Gastrocnemius medialis (tissue), 4 donors: ENCODE measurements around the gene IFIT3. TPM values are rescaled to one million over a fixed set of nuclear protein-coding genes. Genes with fewer than 3 reads are reported as not detected.

ENCODE experiments used
- ATAC-seq, 2 donors: fragments of 150-250 bp; one replicate each; pipeline ENCODE4 v1.9.1; 2016
- DNase-seq, 2 donors: peaks; one replicate each; pipeline ENCODE4 v3.0.0-alpha.2; 2019
- H3K27ac ChIP-seq, 4 donors: fragments of 200-600 bp; sonication (generic); 1 replicate in 1 of 4; 2 replicates in 3 of 4; pipeline ENCODE4 v1.5.1; 2016 to 2018; ENCODE audit warnings: mild to moderate bottlenecking in 2 of 4, moderate library complexity in 1 of 4
- H3K27me3 ChIP-seq, 3 donors: fragments of 200-600 bp; sonication (generic) in 2 of 3; 1 replicate in 1 of 3; 2 replicates in 2 of 3; pipeline versions ENCODE4 v1.5.1 to v1.6.0; 2016 to 2019; ENCODE audit warnings: mild to moderate bottlenecking in 1 of 3, moderate library complexity in 1 of 3
- H3K36me3 ChIP-seq, 2 donors: fragments of 200-600 bp; sonication (generic) in 1 of 2; one replicate each; pipeline ENCODE4 v1.5.1; 2017 to 2018
- H3K4me1 ChIP-seq, 2 donors: fragments of 200-600 bp; sonication (generic) in 1 of 2; one replicate each; pipeline ENCODE4 v1.5.1; 2016 to 2017; ENCODE audit warnings: mild to moderate bottlenecking in 2 of 2
- H3K4me3 ChIP-seq, 4 donors: fragments of 200-600 bp; sonication (generic) in 3 of 4; 1 replicate in 1 of 4; 2 replicates in 3 of 4; pipeline ENCODE4 v1.5.1; 2016 to 2019; ENCODE audit warnings: mild to moderate bottlenecking in 2 of 4
- H3K9me3 ChIP-seq, 3 donors: fragments of 200-600 bp; sonication (generic) in 2 of 3; 1 replicate in 1 of 3; 2 replicates in 2 of 3; pipeline ENCODE4 v1.5.1; 2016 to 2019
- POLR2A ChIP-seq, 2 donors: fragments of 450-650 bp; IDR thresholded peaks; one replicate each; pipeline ENCODE4 v1.6.1; 2017; ENCODE audit warnings: antibody characterized with exemption in 2 of 2, mild to moderate bottlenecking in 2 of 2, moderate library complexity in 2 of 2
- in situ Hi-C, 4 donors: fragments of 200-750 bp; cut with MboI; loops; one replicate each; pipeline versions ENCODE4 v1.15.0 to v1.8.0; 2017; ENCODE audit warnings: low sequenced_read_pairs in 4 of 4
- intact Hi-C: fragments of 100-400 bp; cut with DNase I; formaldehyde crosslinking; loops from one replicate; pipeline ENCODE4 v1.15.1; 2023; ENCODE audit warnings: low total_unique reads
- total RNA-seq, 4 donors: library from RNA; depleted of rRNA; stranded (reverse); fragments of >200 nt; gene quantifications; one replicate each; pipeline versions ENCODE4 v1.1.0 to v1.2.3, GENCODE V29; 2016
- TF ChIP-seq, protein P1 (sequence below), 5 experiments: fragments of 450-650 bp in 3 of 5; fragments of 200-600 bp in 2 of 5; sonication (generic) in 2 of 5; IDR thresholded peaks in 4 of 5; conservative IDR thresholded peaks in 1 of 5; 1 replicate in 4 of 5; 2 replicates in 1 of 5; pipeline ENCODE4 v1.5.1; 2016 to 2019; ENCODE audit warnings: antibody characterized with exemption in 5 of 5, mild to moderate bottlenecking in 3 of 5, moderate library complexity in 3 of 5

Gene IFIT3
- total RNA-seq, 4 donors from 2014 or later: 2.2 to 8.9 (median 3.7) TPM

DNA sequence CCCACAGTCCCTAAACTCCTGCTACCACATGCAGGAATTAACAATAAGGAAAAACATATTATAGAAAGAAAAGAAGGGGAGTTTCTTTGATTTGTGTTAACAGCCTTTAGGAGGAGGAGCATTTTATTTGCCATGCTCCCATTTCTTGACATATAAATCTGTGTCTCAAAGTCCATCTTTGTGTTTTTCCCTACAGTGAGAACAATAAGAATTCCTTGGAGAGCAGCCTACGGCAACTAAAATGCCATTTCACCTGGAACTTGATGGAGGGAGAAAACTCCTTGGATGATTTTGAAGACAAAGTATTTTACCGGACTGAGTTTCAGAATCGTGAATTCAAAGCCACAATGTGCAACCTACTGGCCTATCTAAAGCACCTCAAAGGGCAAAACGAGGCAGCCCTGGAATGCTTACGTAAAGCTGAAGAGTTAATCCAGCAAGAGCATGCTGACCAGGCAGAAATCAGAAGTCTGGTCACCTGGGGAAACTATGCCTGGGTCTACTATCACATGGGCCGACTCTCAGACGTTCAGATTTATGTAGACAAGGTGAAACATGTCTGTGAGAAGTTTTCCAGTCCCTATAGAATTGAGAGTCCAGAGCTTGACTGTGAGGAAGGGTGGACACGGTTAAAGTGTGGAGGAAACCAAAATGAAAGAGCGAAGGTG, 21.9 kb upstream of the IFIT3 start:
- H3K4me1 ChIP-seq: peaks cover 23 to 26% of the 10 kb centered on the region in 2 donors
- DNase-seq (no peak), ATAC-seq (no peak)
- H3K27ac ChIP-seq: no peak overlapping the region
- H3K36me3 ChIP-seq: no peaks in the 10 kb centered on the region
- TF ChIP-seq, protein P1, sequence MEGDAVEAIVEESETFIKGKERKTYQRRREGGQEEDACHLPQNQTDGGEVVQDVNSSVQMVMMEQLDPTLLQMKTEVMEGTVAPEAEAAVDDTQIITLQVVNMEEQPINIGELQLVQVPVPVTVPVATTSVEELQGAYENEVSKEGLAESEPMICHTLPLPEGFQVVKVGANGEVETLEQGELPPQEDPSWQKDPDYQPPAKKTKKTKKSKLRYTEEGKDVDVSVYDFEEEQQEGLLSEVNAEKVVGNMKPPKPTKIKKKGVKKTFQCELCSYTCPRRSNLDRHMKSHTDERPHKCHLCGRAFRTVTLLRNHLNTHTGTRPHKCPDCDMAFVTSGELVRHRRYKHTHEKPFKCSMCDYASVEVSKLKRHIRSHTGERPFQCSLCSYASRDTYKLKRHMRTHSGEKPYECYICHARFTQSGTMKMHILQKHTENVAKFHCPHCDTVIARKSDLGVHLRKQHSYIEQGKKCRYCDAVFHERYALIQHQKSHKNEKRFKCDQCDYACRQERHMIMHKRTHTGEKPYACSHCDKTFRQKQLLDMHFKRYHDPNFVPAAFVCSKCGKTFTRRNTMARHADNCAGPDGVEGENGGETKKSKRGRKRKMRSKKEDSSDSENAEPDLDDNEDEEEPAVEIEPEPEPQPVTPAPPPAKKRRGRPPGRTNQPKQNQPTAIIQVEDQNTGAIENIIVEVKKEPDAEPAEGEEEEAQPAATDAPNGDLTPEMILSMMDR (IDR thresholded peaks at IDR 0.05 in 4 of 5, conservative IDR thresholded peaks at IDR 0.05 in 1 of 5): no peak
- no peak for TF ChIP-seq POLR2A (IDR thresholded peaks at IDR 0.05)
- no peaks in the 10 kb centered on the region for H3K27me3 ChIP-seq
- in situ Hi-C loops: no loop called here
- H3K4me3 ChIP-seq: no peak overlapping the region
- H3K9me3 ChIP-seq: no peaks in the 10 kb centered on the region
- intact Hi-C loops: no loop called here

DNA sequence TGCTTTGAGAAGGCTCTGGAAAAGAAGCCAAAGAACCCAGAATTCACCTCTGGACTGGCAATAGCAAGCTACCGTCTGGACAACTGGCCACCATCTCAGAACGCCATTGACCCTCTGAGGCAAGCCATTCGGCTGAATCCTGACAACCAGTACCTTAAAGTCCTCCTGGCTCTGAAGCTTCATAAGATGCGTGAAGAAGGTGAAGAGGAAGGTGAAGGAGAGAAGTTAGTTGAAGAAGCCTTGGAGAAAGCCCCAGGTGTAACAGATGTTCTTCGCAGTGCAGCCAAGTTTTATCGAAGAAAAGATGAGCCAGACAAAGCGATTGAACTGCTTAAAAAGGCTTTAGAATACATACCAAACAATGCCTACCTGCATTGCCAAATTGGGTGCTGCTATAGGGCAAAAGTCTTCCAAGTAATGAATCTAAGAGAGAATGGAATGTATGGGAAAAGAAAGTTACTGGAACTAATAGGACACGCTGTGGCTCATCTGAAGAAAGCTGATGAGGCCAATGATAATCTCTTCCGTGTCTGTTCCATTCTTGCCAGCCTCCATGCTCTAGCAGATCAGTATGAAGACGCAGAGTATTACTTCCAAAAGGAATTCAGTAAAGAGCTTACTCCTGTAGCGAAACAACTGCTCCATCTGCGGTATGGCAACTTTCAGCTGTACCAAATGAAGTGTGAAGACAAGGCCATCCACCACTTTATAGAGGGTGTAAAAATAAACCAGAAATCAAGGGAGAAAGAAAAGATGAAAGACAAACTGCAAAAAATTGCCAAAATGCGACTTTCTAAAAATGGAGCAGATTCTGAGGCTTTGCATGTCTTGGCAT, 21.1 kb upstream of the IFIT3 start:
- Histone ChIP-seq H3K4me3 (no peak overlapping the region), H3K36me3 (no peaks in the 10 kb centered on the region), H3K27ac (no peak overlapping the region), H3K4me1 (peaks cover 16 to 18% of the 10 kb centered on the region in 2 donors), H3K27me3 (no peaks in the 10 kb centered on the region), H3K9me3 (no peaks in the 10 kb centered on the region)
- intact Hi-C loops: no loop called here
- ATAC-seq (no peak), DNase-seq (no peak)
- in situ Hi-C loops: no loop called here
- TF ChIP-seq, protein P1 (IDR thresholded peaks at IDR 0.05 in 4 of 5, conservative IDR thresholded peaks at IDR 0.05 in 1 of 5): no peak
- TF ChIP-seq POLR2A (IDR thresholded peaks at IDR 0.05): no peak

DNA sequence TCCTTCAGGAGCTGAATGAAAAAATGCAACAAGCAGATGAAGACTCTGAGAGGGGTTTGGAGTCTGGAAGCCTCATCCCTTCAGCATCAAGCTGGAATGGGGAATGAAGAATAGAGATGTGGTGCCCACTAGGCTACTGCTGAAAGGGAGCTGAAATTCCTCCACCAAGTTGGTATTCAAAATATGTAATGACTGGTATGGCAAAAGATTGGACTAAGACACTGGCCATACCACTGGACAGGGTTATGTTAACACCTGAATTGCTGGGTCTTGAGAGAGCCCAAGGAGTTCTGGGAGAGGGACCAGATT, 20.6 kb upstream of the IFIT3 start:
- H3K9me3 ChIP-seq: no peaks in the 10 kb centered on the region
- DNase-seq (no peak), ATAC-seq (no peak)
- H3K36me3 ChIP-seq: no peaks in the 10 kb centered on the region
- in situ Hi-C loops (no loop called here), intact Hi-C loops (no loop called here)
- peaks cover 16 to 17% of the 10 kb centered on the region in 2 donors for H3K4me1 ChIP-seq
- no peak for TF ChIP-seq POLR2A (IDR thresholded peaks at IDR 0.05)
- TF ChIP-seq, protein P1 (IDR thresholded peaks at IDR 0.05 in 4 of 5, conservative IDR thresholded peaks at IDR 0.05 in 1 of 5): no peak
- H3K4me3 ChIP-seq: no peak overlapping the region
- H3K27ac ChIP-seq: no peak overlapping the region
- H3K27me3 ChIP-seq: no peaks in the 10 kb centered on the region

DNA sequence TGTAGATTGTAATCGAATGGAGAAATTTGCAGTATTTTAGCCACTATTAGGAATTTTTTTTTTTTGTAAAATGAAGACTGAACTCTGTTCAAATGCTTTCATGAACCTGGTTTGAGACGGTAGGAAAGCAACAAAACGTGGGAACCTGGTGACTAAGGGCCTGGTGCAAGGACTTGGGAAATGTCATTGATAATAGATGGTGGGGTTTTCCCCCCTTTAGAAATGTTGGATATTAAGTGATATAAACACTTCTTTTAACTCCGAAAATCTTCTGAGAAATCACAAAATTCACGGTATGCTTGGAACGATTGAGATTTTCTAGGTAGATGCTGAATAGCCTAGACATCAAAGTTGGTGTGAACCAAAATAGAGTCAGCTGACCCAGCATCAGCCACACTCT, 19.5 kb upstream of the IFIT3 start:
- H3K4me1 ChIP-seq: peaks cover 6 to 8% of the 10 kb centered on the region in 2 donors
- intact Hi-C loops: no loop called here
- no peaks in the 10 kb centered on the region for H3K36me3 ChIP-seq
- in situ Hi-C loops: no loop called here
- ATAC-seq: no peak
- H3K4me3 ChIP-seq: no peak overlapping the region
- no peak overlapping the region for H3K27ac ChIP-seq
- DNase-seq: no peak
- TF ChIP-seq POLR2A (IDR thresholded peaks at IDR 0.05): no peak
- TF ChIP-seq, protein P1 (IDR thresholded peaks at IDR 0.05 in 4 of 5, conservative IDR thresholded peaks at IDR 0.05 in 1 of 5): no peak
- no peaks in the 10 kb centered on the region for H3K9me3 ChIP-seq
- no peaks in the 10 kb centered on the region for H3K27me3 ChIP-seq
